Endometrial microvascular endothelial cells (primary cell): Measurements from ENCODE around the gene PCAT7. TPM values are rescaled to one million over a fixed set of nuclear protein-coding genes. Genes with fewer than 3 reads are reported as not detected.
"Not testable (repeated sequence)": the region's sequence is repeated elsewhere in the genome, so short reads cannot be mapped to it uniquely, and the experiment has no call there.

Experiments used
- in situ Hi-C: cut with HindIII; loops from 2 replicates; pipeline ENCODE4 v1.10.0; 2017; ENCODE audit warnings: low sequenced_read_pairs, low pct_unique_long_range_greater_than_20kb; ENCODE audit errors: inconsistent ontology term
- total RNA-seq: library from RNA; depleted of rRNA; stranded (reverse); fragments of >200 nt; gene quantifications from one replicate; pipeline ENCODE4 v1.2.3, GENCODE V29; 2015; ENCODE audit errors: inconsistent ontology term

PCAT7 gene
- total RNA-seq, result not detected

DNA sequence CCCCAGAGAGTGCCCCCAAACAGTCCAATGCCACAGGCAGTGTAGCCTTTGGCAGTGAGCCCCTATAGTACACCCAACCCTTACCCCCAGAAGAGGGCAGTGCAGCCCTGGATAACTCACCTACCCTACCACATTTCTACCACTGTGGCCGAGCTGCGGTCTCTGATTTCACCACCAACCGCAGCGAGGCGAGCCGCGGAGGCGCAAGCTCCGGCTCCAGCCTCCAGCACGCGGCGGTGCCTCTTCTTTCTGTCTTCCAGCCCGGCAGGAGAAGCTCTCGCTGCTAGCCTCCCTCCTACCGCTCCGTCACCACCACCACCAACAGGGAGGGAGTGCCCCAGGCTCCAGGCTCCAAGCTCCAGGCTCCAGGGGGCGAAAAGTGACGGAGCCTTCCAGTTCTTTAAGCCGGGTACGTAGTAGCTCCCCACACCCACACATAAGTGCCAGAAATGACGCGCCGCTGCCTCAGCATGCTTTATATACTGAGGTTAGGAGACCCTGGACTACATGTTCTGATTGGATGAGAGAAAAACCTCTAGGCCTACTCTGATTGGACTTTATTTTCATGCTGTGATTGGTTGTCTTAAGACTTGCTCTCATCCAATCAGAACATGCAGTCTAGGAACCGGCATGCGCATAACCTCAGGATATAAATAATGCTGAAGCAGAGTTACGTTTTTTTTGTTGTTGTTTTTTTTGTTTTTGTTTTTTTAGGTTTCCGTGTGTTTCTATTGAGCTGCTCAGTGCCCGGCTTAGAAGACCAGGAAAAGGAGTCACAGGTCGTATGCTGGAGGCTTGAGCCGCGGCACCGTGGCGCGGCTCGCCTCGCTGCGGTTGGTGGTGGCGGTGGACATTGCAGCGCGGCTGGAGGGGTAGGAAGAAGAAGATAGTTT lies at the start of gene PCAT7:
TSS of gene PCAT7 (plus strand) at position 645 of the 893 bp plus-strand sequence.
- in situ Hi-C loops, result no loop called here

DNA sequence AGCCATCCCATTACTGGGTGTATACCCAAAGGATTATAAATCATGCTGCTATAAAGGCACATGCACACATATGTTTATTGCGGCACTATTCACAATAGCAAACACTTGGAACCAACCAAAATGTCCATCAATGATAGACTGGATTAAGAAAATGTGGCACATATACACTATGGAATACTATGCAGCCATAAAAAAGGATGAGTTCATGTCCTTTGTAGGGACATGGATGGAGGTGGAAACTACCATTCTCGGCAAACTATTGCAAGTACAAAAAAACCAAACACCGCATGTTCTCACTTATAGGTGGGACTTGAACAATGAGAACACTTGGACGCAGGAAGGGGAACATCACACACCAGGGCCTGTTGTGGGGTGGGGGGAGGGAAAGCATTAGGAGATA lies 48.5 kb upstream of the PCAT7 start:
- in situ Hi-C loops, result not testable (repeated sequence)

DNA sequence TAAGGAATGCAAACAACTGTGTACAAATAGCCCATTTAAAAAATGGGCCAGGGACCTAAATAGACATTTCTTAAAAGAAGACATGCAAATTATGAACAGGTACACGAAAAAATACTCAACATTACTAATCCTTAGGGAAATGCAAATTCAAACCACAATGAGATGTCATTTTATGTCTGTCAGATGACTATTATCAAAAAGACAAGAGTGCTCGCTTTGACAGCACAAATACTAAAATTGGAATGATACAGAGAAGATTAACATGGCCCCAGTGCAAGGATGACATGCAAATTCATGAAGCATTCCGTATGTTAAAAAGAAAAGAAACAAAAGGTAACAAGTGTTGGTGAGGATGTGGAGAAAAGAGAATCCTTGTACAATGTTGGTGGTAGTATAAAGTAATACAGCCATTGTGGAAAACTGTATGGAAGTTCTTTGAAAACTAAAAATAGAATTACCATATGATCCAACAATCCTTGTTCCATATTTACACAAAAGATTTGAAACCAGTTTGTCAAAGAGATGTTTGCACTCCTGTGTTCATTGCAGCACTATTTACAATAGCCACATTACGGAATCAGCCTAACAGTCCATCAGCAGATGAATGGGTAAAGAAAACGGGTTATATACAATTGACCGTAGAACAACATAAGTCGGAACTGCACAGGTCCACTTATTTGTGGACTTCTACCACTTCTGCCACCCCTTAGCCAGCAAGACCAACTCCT lies 47.2 kb upstream of the PCAT7 start:
- in situ Hi-C loops, result no loop called here

DNA sequence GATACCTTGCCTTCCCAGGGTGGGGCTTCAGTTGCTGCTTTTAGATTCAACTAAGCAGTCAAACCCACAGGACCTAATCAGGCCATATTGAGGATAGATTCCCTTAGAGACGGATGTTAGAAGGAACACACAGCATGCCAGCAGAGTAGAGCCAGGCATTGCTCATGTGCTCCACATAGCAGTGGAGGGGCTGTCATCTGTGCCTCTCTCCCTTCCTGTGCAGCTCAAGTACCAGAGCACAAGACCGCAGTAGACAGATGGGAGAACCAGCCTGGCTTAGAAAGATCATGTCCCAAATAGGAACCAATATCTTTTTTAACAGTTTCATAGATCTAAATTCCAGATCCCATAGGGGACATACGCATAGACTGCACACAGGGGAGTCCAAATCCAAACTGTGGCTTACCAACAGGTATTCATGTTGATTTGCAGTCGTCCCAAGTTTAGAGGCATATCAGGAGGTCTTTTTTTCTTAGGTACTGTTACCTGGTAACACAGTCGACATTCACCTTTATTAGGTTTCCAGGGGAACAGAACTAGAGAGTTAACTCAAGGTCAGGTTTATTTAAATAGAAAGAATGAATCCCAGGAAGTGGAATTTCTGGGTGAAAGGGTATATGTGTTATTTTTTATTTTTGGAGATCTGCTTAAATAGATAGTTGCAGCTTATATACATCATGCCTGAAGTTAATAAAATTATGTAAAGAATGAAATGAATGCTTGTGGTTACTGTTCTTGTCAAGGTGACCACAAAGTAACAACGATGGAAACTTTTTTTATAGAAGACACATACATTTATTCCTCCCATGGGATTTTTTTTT lies 43.5 kb upstream of the PCAT7 start:
- in situ Hi-C loops, result no loop called here

DNA sequence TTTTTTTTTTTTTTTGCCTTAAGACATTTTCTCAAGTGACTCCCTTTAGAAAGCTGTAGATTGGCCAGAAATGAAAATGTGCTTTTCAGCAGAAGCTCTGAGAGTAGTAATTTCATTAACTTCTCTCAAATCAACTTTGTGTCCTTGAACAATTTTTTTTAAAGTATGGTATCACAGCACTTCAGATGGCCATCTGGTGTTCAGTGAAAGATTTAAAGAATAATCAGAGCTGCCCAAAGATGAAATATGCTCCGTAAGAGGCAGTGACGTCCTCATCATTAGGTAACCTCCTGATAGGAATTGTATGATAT lies 43.0 kb upstream of the PCAT7 start:
- in situ Hi-C loops, result no loop called here

DNA sequence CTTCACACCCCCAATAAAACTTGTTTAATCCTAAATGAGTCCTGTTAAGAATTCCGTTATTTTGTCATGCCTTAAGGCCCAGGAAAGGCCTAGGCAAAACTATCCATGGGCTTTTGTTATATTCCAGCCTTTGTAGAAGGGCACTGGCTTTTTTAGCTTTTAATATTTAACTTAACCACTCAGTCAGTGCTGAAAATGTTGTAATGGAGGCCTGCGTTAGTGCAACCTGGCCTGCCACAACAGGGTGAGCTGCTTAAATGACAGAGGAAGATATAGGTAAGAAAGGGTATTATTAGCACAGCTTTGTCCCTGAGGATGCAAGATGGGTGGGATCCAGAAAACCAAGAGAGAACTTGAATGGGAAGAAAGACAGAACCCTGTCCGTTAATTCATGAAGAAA lies 40.2 kb upstream of the PCAT7 start:
- in situ Hi-C loops, result no loop called here

DNA sequence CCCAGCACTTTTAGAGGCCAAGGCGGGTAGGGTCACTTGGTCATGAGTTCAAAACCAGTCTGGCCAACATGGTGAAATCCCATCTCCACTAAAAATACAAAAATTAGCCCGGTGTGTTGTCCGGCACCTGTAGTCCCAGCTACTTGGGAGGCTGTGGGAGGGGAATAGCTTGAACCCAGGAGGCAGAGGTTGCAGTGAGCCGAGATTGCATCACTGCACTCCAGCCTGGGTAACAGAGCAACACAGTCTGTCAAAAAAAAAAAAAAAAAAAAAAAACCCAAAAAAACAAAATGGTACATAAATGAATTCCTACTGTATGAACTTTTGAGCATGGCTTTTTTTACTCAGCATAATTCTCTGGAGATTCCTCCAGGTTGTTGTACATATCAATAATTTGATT lies 37.6 kb upstream of the PCAT7 start:
- in situ Hi-C loops, result no loop called here

DNA sequence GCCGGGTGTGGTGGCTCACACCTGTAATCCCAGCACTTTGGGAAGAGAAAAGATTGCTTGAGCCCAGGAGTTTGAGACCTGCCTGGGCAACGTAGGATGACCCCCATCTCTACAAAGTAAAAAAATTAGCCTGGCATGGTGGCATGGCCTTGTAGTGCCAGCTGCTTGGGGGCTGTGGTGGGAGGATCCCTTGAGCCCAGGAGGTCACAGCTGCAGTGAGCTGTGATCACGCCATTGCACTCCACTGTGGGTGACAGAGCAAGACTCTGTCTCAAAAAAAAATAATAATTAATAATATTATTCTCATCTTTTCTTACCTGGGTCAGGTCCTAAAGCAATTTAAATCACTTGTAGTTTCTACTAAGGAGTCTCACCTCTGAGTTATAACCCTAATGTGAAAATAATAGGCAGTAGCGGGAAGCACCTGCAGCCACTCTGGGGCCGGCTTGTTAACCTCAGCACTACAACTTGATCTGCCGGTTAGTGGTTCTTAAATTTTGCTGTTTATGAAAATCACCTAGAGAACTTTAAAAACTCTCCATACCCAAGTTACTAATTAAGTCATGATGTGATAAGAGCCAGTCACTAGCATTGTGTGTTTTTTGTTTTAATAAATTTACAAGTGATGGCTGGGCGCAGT lies 29.4 kb upstream of the PCAT7 start:
- in situ Hi-C loops, result no loop called here

DNA sequence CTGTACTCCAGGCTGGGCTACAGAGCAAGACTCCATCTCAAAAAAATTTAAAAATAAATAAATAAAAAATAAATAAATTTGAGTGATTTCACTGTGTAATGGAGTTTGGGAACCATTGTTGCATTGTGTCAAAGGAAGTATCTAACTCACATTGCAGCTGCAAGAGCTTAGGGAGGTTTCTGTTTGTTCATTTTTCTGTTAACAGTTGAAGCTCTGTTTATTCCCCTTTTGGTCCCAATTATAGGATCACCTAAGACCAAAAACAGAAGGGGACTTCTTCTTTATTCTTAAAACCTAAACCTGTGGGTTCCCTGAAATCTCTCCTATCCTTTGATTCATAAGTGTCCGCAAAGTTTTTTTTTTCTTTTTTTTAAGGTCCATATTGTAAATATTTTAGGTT lies 28.6 kb upstream of the PCAT7 start:
- in situ Hi-C loops, result no loop called here

DNA sequence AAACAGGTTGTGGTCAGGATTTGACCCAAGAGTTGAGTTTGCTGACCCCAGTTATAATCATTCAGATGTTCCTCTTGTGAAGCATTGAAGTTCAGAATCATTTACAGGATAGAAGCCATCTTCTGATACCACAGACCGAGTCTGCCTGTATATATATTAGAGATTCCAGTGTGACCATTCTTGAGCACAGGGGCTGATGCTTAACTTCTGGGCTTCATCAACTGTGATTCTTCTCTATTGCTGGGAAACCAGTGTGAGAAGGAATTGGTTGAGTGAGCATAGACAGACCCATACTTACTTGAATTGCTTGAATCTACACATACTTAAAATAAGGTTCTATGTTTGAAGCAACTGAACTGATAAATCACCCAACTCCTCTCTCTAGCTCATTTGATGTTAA lies 27.9 kb upstream of the PCAT7 start:
- in situ Hi-C loops, result no loop called here

DNA sequence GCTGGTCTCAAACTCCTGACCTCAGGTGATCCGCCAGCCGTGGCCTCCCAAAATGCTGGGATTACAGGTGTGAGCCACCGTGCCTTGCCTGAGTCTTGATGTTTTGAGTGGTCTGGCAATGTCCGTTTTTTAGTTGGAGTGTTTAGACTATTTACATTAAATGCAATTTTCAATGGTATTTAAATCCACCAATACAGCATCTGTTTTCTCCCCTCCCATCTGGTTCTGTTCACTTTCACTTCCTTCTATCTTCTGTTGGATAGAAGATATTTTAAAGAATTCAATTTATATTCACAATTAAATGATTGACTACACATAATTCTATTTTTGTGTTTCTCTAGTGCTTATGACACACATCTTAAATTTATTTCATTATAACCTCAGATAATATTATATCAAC lies 26.0 kb upstream of the PCAT7 start:
- in situ Hi-C loops, result no loop called here

DNA sequence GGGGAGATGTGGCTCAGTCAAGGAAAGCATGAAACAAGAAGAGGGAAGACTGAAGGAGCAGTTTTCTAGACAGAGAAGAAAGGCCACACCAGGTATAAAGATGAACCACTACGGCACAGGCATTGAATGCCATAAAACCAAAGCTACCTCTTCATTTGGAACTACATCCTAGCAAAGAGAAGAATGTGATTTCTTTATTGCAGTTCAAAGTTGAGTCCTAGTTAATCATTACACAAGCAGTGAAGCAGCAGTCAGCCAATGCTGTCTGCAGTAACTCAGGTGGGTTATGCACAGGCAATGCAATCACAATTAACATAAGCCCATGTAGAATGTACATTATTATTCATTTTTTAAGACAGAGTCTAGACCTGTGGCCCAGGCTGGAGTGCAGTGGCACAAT lies 21.7 kb upstream of the PCAT7 start:
- in situ Hi-C loops, result no loop called here

DNA sequence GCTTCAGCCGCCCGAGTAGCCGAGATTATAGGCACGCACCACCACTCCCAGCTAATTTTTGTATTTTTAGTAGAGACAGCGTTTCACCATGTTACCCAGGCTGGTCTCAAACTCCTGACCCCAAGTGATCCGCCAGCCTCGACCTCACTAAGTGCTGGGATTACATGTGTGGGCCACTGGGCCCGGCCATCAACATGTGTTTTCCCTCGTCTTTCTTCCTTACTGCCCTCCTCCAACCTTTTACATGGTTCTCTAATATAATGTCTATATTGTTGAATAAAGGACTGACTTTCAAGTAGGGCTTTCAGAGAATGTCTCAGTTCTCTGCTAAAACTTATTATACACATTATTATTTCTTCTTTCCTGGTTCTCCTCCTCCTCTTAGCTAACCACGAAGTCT lies 21.3 kb upstream of the PCAT7 start:
- in situ Hi-C loops, result no loop called here

DNA sequence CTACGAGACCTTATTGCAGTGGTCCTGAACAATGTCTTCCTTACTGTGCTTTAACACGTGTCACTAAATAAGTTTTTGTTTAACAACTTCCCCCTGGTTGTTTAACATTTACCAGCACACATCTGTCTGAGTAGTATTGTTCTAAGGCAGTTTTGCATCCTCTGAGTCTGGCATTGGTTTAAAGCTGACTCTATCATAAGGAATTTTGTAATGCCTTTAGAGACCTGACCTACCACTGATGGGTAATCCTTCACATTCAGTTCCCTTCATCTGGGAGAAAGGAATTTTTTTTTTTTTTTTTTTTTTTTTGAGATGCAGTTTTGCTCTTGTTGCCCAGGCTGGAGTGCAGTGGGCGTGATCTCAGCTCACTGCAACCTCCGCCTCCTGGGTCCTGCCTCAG lies 20.0 kb upstream of the PCAT7 start:
- in situ Hi-C loops, result no loop called here

DNA sequence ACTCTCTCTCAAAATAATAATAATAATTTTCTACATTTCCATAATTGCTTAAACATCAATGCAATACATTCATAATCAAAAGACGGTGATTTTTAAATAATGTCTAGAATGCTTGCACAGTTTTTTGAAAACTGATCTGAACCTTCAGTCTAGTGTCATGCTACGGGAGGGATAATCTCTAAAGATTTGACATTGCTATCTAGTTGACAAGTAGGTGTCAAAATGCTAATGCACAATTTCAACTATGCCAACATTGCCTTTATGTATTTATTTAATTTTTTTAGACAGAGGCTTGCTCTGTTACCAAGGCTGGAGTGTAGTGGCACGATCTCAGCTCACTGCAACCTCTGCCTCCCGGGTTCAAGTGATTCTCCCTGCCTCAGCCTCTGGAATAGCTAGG lies 16.0 kb upstream of the PCAT7 start:
- in situ Hi-C loops, result no loop called here

DNA sequence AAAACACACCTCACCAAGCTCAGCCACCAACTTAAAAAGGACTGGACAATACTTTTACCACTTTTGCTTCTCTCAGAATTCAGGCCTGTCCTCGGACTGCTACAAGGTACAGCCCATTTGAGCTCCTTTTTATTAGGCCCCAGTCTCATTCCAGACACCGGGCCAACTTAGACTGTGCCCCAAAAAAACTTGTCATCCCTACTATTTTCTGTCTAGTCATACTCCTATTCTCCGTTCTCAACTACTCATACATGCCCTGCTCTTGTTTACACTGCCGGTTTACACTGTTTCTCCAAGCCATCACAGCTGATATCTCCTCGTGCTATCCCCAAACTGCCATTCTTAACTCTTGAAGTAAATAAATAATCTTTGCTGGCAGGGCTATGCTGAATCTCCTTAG lies 10.5 kb upstream of the PCAT7 start:
- in situ Hi-C loops, result not testable (repeated sequence)

DNA sequence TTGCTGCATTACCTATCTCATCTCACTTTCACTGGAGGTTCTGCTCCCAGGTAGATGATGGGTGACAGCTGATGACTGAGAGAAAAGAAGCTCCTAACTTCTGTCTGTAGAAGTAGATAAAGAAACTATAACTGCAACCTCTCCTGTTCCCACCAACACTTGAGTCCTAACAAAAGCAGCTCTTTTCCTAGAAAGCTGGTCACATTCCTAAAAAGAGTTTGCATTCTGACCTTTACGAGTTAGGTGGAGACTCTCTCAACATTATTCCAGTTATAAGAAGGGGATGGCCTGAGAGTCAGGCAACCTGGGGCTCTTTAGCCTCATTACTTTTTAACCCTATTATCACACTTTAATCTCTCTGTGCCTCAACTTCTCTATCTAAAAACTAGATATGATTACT lies 8.9 kb upstream of the PCAT7 start:
- in situ Hi-C loops, result no loop called here

DNA sequence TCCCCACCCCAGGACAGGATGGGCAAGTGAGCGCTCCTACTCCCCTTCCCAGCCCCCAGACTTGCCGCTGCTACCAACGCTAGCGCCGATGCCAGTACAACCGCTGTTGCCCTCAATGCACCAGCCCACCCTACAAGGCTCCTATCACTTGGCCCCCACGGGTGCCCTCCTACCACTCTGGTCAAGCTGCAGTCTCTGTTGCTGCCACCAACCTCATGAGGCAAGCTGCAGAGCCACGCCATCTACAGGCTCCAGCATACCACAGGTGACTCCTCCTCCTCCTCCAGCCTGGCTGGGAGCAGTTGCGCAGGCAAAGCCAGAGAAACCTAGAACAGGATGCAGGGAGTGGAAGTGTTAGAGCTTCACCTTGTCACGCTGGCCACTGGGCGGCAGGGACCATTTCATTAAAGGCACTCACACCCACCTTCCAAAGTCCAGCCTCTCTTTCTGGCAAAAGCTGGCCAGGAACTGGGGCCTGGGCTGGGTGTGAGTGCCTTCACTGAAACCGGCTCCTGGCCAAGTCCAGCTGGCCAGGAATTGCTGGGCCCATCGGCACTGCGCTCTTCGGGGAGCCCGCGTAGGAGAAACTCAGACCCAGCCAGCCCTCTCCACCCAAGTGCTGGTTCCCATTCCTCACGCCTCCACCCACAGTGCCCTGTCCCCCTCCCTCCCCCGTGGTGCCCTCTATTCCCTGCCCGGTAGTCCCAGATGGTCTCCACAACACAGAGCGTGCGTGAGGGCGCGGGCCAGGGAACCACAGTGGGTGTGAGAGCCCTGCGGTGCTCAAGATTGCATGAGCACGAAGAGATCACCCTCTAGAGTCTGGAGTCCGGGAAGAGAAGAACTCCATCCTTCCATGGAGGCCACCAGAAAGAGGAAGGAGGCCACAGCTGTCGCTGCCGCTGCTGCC lies 1.6 kb upstream of the PCAT7 start:
- in situ Hi-C loops, result no loop called here
